KBM-7 (cell line): ENCODE data around the gene GCSAM.
"Not testable (repeated sequence)": the region's sequence is repeated elsewhere in the genome, so short reads cannot be mapped to it uniquely, and the experiment has no call there.

Source experiments
- DNase-seq: peaks from one replicate; pipeline ENCODE4 v3.0.0-alpha.2; 2015
- in situ Hi-C: fragments of 300-500 bp; cut with MboI; formaldehyde crosslinking; loops from 2 replicates; pipeline ENCODE4 v1.14.3; 2020; ENCODE audit warnings: low sequenced_read_pairs, low pct_unique_long_range_greater_than_20kb, mixed read lengths

GCSAM gene

GRCh38 chr3:112086076-112086854, 46.8 kb downstream of the GCSAM start, which contains the start of gene C3orf52:
C3orf52 (plus strand) TSS chr3:112086389; CDS start chr3:112086408, 19 bp downstream.
- no peak for DNase-seq
- in situ Hi-C loops: no loop called here

- no peak for DNase-seq
- in situ Hi-C loops: no loop called here
These were observed 47.3 kb downstream of the GCSAM start for GRCh38 chr3:112085735-112086075.

GRCh38 chr3:112084980-112085705, 47.9 kb downstream of the GCSAM start:
- no peak for DNase-seq
- in situ Hi-C loops: no loop called here

DNA sequence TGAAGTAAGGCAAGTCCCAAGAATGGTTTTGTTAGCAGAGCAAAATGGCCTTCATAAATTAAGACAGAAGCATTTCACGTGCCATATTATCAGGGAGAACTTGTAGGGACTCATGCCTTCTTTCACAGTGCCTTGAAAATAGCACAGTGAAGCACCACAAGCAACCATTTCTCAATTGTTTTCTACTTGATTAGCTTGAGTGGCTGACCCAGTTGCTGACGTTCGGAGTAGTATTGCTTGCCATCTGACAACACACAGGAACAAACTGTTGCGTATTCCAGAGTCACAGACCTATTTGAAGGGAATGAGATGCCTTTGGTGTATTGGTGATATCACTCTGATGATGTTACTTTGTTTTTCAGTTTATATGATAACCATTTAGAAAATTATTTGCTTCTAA, 49.8 kb downstream of the GCSAM start:
- in situ Hi-C loops: no loop called here
- no peak for DNase-seq

GRCh38 chr3:112078125-112079083, 54.6 kb downstream of the GCSAM start:
- in situ Hi-C loops: no loop called here
- DNase-seq: no peak

GRCh38 chr3:112074616-112075497, 58.2 kb downstream of the GCSAM start:
- in situ Hi-C loops: no loop called here
- DNase-seq: no peak

GRCh38 chr3:112074006-112074405, 59.0 kb downstream of the GCSAM start:
- in situ Hi-C loops: no loop called here
- no peak for DNase-seq

DNA sequence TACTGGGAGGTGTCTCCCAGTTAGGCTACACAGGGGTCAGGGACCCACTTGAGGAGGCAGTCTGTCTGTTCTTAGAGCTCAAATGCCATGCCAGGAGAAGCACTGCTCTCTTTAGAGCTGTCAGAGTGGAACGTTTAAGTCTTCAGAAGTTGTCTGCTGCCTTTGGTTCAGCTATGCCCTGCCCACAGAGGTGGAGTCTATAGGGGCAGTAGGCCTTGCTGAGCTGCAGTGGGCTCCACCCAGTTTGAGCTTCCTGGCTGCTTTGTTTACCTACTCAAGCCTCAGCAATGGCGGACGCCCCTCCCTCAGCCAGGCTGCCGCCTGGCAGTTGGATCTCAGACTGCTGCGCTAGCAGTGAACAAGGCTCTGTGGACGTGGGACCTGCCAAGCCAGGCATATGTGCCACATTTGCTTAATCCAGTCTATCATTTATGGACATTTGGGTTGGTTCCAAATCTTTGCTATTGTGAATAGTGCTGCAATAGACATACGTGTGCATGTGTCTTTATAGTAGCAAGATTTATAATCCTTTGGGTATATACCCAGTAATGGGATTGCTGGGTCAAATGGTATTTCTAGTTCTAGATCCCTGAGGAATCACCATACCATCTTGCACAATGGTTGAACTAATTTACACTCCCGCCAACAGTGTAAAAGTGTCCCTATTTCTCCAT, 60.5 kb downstream of the GCSAM start:
- DNase-seq, in situ Hi-C loops: not testable (repeated sequence)
